WTC11 (cell line): ENCODE results near the gene DMTF1. TPM values are rescaled to one million over a fixed set of nuclear protein-coding genes. Genes with fewer than 3 reads are reported as not detected.

Experiments
- ATAC-seq: fragments of 200-7000 bp; cut with Tn5 transposase; 2 replicates; pipeline ENCODE4 v1.10.0; 2021; ENCODE audit warnings: mild to moderate bottlenecking, moderate library complexity
- CTCF ChIA-PET: fragments of 300-600 bp; sonication (Branson Sonifier 250); formaldehyde crosslinking; loops from one replicate; lab custom pipeline; 2021; ENCODE audit warnings: antibody characterized with exemption; lab: Charles Lee
- POLR2A ChIA-PET: fragments of 350-600 bp; sonication (Branson Sonifier 250); formaldehyde crosslinking; loops from one replicate; lab custom pipeline; 2021; ENCODE audit warnings: antibody characterized with exemption; lab: Charles Lee
- DNase-seq: peaks from one replicate; pipeline ENCODE4 v3.0.0; 2021; ENCODE audit warnings: low spot score
- H3K27ac Mint-ChIP-seq: 2 replicates; pipeline ENCODE4 v1.8.0; 2021; ENCODE audit warnings: mixed read lengths
- H3K27me3 Mint-ChIP-seq: 2 replicates; pipeline ENCODE4 v1.8.0; 2021; ENCODE audit warnings: low read depth, mild to moderate bottlenecking, moderate library complexity, mixed read lengths
- H3K36me3 Mint-ChIP-seq: 2 replicates; pipeline ENCODE4 v1.8.0; 2021; ENCODE audit warnings: mixed read lengths
- H3K4me1 Mint-ChIP-seq: 2 replicates; pipeline ENCODE4 v1.8.0; 2022; ENCODE audit warnings: mixed read lengths
- H3K4me3 Mint-ChIP-seq: 2 replicates; pipeline ENCODE4 v1.8.0; 2021; ENCODE audit warnings: mild to moderate bottlenecking, moderate library complexity, mixed read lengths
- H3K9me3 Mint-ChIP-seq: 2 replicates; pipeline ENCODE4 v1.8.0; 2021; ENCODE audit warnings: mixed read lengths
- ATF1 ChIP-seq: sonication (generic); formaldehyde crosslinking; IDR thresholded peaks from 2 replicates; pipeline ENCODE4 v1.8.1; 2023; ENCODE audit warnings: mild to moderate bottlenecking, moderate library complexity, missing genetic modification reagents
- CDX4 ChIP-seq: fragments of 250-450 bp; sonication (Bioruptor Pico); IDR thresholded peaks from 2 replicates; pipeline ENCODE4 v1.9.0; 2021; ENCODE audit warnings: moderate library complexity, mild to moderate bottlenecking, inconsistent platforms, borderline replicate concordance
- FOXK1 ChIP-seq: sonication (generic); formaldehyde crosslinking; IDR thresholded peaks from 2 replicates; pipeline ENCODE4 v1.8.0; 2022; ENCODE audit warnings: mild to moderate bottlenecking, moderate library complexity, missing genetic modification reagents
- FOXP1 ChIP-seq: sonication (generic); formaldehyde crosslinking; IDR thresholded peaks from 2 replicates; pipeline ENCODE4 v1.8.0; 2022; ENCODE audit warnings: missing genetic modification reagents, mild to moderate bottlenecking, moderate library complexity, borderline replicate concordance
- GTF2I ChIP-seq: fragments of 250-450 bp; sonication (Bioruptor Pico); conservative IDR thresholded peaks from 2 replicates; pipeline ENCODE4 v1.4.0; 2021; ENCODE audit warnings: mild to moderate bottlenecking
- HMGA2 ChIP-seq: fragments of 250-450 bp; sonication (Bioruptor Pico); IDR thresholded peaks from 2 replicates; pipeline ENCODE4 v1.4.0; 2021; ENCODE audit warnings: mild to moderate bottlenecking, moderate library complexity
- JUN ChIP-seq: sonication (generic); formaldehyde crosslinking; IDR thresholded peaks from 2 replicates; pipeline ENCODE4 v1.8.0; 2023; ENCODE audit warnings: mild to moderate bottlenecking, missing genetic modification reagents
- NR3C1 ChIP-seq: sonication (generic); formaldehyde crosslinking; conservative IDR thresholded peaks from 2 replicates; pipeline ENCODE4 v1.8.1; 2023; ENCODE audit warnings: low read depth, mild to moderate bottlenecking, missing genetic modification reagents
- SMAD4 ChIP-seq: sonication (generic); formaldehyde crosslinking; IDR thresholded peaks from 2 replicates; pipeline ENCODE4 v1.8.0; 2022; ENCODE audit warnings: mild to moderate bottlenecking, missing genetic modification reagents
- SP1 ChIP-seq: sonication (generic); formaldehyde crosslinking; conservative IDR thresholded peaks from 2 replicates; pipeline ENCODE4 v1.8.1; 2022; ENCODE audit warnings: missing genetic modification reagents
- TCF7 ChIP-seq: sonication (generic); formaldehyde crosslinking; IDR thresholded peaks from 2 replicates; pipeline ENCODE4 v1.8.0; 2022; ENCODE audit warnings: mild to moderate bottlenecking, low read depth, missing genetic modification reagents, moderate library complexity
- TEAD4 ChIP-seq: sonication (generic); formaldehyde crosslinking; IDR thresholded peaks from 2 replicates; pipeline ENCODE4 v1.8.0; 2022; ENCODE audit warnings: mild to moderate bottlenecking, missing genetic modification reagents
- ZBTB43 ChIP-seq: sonication (generic); formaldehyde crosslinking; IDR thresholded peaks from 2 replicates; pipeline ENCODE4 v1.8.1; 2023; ENCODE audit warnings: mild to moderate bottlenecking, missing genetic modification reagents
- ZNF138 ChIP-seq: sonication (generic); formaldehyde crosslinking; conservative IDR thresholded peaks from 2 replicates; pipeline ENCODE4 v1.8.1; 2022; ENCODE audit warnings: mild to moderate bottlenecking, moderate library complexity, missing genetic modification reagents
- ZNF232 ChIP-seq: sonication (generic); formaldehyde crosslinking; IDR thresholded peaks from 2 replicates; pipeline ENCODE4 v1.8.0; 2022; ENCODE audit warnings: mild to moderate bottlenecking, missing genetic modification reagents
- ZNF423 ChIP-seq: fragments of 250-450 bp; sonication (Bioruptor Pico); IDR thresholded peaks from 2 replicates; pipeline ENCODE4 v2.1.2; 2022; ENCODE audit warnings: mild to moderate bottlenecking, moderate library complexity
- total RNA-seq: library from RNA; stranded (reverse); gene quantifications from 3 replicates; pipeline ENCODE4 v1.2.3, GENCODE V29; 2021
- TF ChIP-seq, protein P1 (sequence below): fragments of 250-450 bp; sonication (Bioruptor Pico); conservative IDR thresholded peaks from 2 replicates; pipeline ENCODE4 v1.9.0; 2021; ENCODE audit warnings: mild to moderate bottlenecking
- TF ChIP-seq, protein P2 (sequence below): sonication (generic); formaldehyde crosslinking; conservative IDR thresholded peaks from 2 replicates; pipeline ENCODE4 v1.8.1; 2022; ENCODE audit warnings: mild to moderate bottlenecking, missing genetic modification reagents
- TF ChIP-seq, protein P3 (sequence below): sonication (generic); formaldehyde crosslinking; IDR thresholded peaks from 2 replicates; pipeline ENCODE4 v1.8.0; 2022; ENCODE audit warnings: mild to moderate bottlenecking, missing genetic modification reagents
- TF ChIP-seq, protein P4 (sequence below): sonication (generic); formaldehyde crosslinking; IDR thresholded peaks from 2 replicates; pipeline ENCODE4 v1.8.1; 2022; ENCODE audit warnings: low read depth, missing genetic modification reagents, borderline replicate concordance
- TF ChIP-seq, protein P5 (sequence below): sonication (generic); formaldehyde crosslinking; IDR thresholded peaks from 2 replicates; pipeline ENCODE4 v1.8.0; 2022; ENCODE audit warnings: mild to moderate bottlenecking, missing genetic modification reagents

The DMTF1 gene
- total RNA-seq, 1 experiment from 2014 or later, result 79.3 TPM

- CTCF ChIA-PET, result interaction anchor here (0.9 to 1.1 kb wide), 2 partner anchors 64 to 291 kb away, joined by 4 to 7 read pairs; no protein-coding TSS in a partner anchor
- H3K9me3 Mint-ChIP-seq, result no peaks in the 10 kb centered on the region
- ATAC-seq, result no peak
- H3K36me3 Mint-ChIP-seq, result peaks cover 21% of the 10 kb centered on the region
- no peak overlapping the region for H3K27ac Mint-ChIP-seq
- peak overlapping the region; percentile 93 for H3K4me3 Mint-ChIP-seq
- POLR2A ChIA-PET, result interaction anchor here (2.6 kb wide), 1 partner anchor 66 kb away, joined by 24 read pairs; the partner anchor contains the start of gene DMTF1
- peaks cover 23% of the 10 kb centered on the region for H3K4me1 Mint-ChIP-seq
- TF ChIP-seq, protein P1, sequence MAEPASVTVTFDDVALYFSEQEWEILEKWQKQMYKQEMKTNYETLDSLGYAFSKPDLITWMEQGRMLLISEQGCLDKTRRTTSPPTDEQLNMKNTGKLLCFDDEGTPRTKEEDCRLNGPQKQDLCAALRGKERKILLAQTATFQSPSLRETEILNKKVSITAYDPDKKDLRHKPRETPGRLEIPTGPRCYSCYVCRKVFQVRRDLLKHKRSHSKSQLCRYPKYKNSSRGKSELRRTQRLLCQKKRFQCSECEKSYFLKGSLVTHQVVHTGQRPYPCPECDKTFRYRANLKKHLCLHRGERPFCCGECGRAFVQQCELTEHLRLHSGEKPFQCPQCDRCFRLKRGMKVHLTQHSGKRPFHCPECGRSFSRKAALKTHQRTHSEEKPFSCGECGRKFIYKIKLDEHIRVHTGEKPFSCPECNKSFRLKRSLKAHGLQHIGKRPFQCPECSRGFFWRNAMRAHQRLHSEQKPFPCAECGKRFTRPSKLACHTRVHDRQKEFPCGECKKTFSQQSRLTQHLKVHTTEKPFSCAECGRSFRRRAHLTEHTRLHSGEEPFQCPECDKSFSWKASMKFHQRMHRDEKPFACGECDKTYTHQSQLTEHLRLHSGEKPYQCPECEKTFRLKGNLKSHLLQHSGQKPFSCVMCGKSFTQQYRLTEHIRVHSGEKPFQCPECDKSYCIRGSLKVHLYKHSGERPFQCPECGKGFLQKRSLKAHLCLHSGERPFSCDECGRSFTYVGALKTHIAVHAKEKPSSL (CRISPR knock-in tag), result no peak
- TF ChIP-seq CDX4 (CRISPR knock-in tag), result no peak
- TF ChIP-seq, protein P2, sequence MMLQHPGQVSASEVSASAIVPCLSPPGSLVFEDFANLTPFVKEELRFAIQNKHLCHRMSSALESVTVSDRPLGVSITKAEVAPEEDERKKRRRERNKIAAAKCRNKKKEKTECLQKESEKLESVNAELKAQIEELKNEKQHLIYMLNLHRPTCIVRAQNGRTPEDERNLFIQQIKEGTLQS (CRISPR knock-in tag), result no peak
- TF ChIP-seq ATF1 (CRISPR knock-in tag), result no peak
- TF ChIP-seq FOXP1 (CRISPR knock-in tag), result no peak
- TF ChIP-seq, protein P3, sequence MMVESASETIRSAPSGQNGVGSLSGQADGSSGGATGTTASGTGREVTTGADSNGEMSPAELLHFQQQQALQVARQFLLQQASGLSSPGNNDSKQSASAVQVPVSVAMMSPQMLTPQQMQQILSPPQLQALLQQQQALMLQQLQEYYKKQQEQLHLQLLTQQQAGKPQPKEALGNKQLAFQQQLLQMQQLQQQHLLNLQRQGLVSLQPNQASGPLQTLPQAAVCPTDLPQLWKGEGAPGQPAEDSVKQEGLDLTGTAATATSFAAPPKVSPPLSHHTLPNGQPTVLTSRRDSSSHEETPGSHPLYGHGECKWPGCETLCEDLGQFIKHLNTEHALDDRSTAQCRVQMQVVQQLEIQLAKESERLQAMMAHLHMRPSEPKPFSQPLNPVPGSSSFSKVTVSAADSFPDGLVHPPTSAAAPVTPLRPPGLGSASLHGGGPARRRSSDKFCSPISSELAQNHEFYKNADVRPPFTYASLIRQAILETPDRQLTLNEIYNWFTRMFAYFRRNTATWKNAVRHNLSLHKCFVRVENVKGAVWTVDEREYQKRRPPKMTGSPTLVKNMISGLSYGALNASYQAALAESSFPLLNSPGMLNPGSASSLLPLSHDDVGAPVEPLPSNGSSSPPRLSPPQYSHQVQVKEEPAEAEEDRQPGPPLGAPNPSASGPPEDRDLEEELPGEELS (CRISPR knock-in tag), result no peak
- TF ChIP-seq GTF2I (CRISPR knock-in tag), result no peak
- no peak for TF ChIP-seq TEAD4 (CRISPR knock-in tag)
- TF ChIP-seq TCF7, result no peak
- no peak for TF ChIP-seq JUN (CRISPR knock-in tag)
- TF ChIP-seq HMGA2 (CRISPR knock-in tag), result no peak
- TF ChIP-seq, protein P4, sequence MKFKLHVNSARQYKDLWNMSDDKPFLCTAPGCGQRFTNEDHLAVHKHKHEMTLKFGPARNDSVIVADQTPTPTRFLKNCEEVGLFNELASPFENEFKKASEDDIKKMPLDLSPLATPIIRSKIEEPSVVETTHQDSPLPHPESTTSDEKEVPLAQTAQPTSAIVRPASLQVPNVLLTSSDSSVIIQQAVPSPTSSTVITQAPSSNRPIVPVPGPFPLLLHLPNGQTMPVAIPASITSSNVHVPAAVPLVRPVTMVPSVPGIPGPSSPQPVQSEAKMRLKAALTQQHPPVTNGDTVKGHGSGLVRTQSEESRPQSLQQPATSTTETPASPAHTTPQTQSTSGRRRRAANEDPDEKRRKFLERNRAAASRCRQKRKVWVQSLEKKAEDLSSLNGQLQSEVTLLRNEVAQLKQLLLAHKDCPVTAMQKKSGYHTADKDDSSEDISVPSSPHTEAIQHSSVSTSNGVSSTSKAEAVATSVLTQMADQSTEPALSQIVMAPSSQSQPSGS, result no peak
- H3K27me3 Mint-ChIP-seq, result no peaks in the 10 kb centered on the region
- DNase-seq, result no peak
These were observed 65.9 kb downstream of the DMTF1 start for GRCh38 chr7:87217983-87218653.

- CTCF ChIA-PET, result interaction anchor here (0.6 to 2.3 kb wide), 4 partner anchors 64 to 292 kb away, joined by 3 to 7 read pairs (median 6); partner anchors contain the start of gene DMTF1
- Mint-ChIP-seq H3K9me3 (no peaks in the 10 kb centered on the region), H3K27me3 (no peaks in the 10 kb centered on the region), H3K27ac (peak overlapping the region; percentile 58; the same call in 1 of the 2 replicates), H3K4me1 (peaks cover 23% of the 10 kb centered on the region), H3K36me3 (peaks cover 21% of the 10 kb centered on the region), H3K4me3 (peak overlapping the region; percentile 93)
- peak; percentile 66 for ATAC-seq
- POLR2A ChIA-PET, result interaction anchor here (2.6 kb wide), 1 partner anchor 67 kb away, joined by 24 read pairs; the partner anchor contains the start of gene DMTF1
- DNase-seq, result peak; percentile 65
- peak; percentile 43; the same call in 1 of the 2 replicates for TF ChIP-seq FOXK1 (CRISPR knock-in tag)
- TF ChIP-seq FOXP1 (CRISPR knock-in tag), result no peak
- TF ChIP-seq, protein P5, sequence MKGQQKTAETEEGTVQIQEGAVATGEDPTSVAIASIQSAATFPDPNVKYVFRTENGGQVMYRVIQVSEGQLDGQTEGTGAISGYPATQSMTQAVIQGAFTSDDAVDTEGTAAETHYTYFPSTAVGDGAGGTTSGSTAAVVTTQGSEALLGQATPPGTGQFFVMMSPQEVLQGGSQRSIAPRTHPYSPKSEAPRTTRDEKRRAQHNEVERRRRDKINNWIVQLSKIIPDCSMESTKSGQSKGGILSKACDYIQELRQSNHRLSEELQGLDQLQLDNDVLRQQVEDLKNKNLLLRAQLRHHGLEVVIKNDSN (CRISPR knock-in tag), result no peak
- no peak for TF ChIP-seq ZBTB43 (CRISPR knock-in tag)
- TF ChIP-seq SP1 (CRISPR knock-in tag), result peak; percentile 66; the same call in 1 of the 2 replicates
- TF ChIP-seq ZNF423, result no peak
- TF ChIP-seq SMAD4 (CRISPR knock-in tag), result no peak
- TF ChIP-seq NR3C1 (CRISPR knock-in tag), result no peak
- no peak for TF ChIP-seq ZNF138 (CRISPR knock-in tag)
- TF ChIP-seq ZNF232, result no peak
These were observed 66.7 kb downstream of the DMTF1 start for GRCh38 chr7:87218796-87219544.
